HEK293 (cell line): ENCODE measurements around the gene LDLRAD3.

Experiments
- CTCF ChIA-PET: fragments of 350-600 bp; formaldehyde crosslinking; extraction: SDS; loops from one replicate; lab custom pipeline; 2021; ENCODE audit warnings: antibody characterized with exemption; lab: Yijun Ruan, JAX
- POLR2A ChIA-PET: fragments of 300-600 bp; formaldehyde crosslinking; extraction: SDS; loops from one replicate; lab custom pipeline; 2020; ENCODE audit warnings: antibody characterized with exemption, inconsistent platforms; lab: Yijun Ruan, JAX
- H3K27ac ChIP-seq: fragments of 200-500 bp; sonication (Bioruptor generic); 2 replicates; pipeline ENCODE4 v1.5.1; 2014; ENCODE audit warnings: low read depth, low read length, control low read depth, inconsistent platforms; ENCODE audit errors: extremely low read depth
- H3K36me3 ChIP-seq, 2 experiments: fragments of 200-500 bp in 1 of 2; sonication (Bioruptor generic) in 1 of 2; 1 replicate in 1 of 2; 2 replicates in 1 of 2; pipeline ENCODE4 v1.5.1; 2014 to 2017; ENCODE audit warnings: inconsistent platforms in 2 of 2, low read length in 2 of 2; ENCODE audit not compliant: control insufficient read depth in 2 of 2, insufficient read depth in 1 of 2
- H3K4me1 ChIP-seq: fragments of 200-500 bp; sonication (Bioruptor generic); 2 replicates; pipeline ENCODE4 v1.5.1; 2014; ENCODE audit warnings: mild to moderate bottlenecking, low read length, inconsistent platforms; ENCODE audit not compliant: control insufficient read depth, insufficient read depth
- H3K4me3 ChIP-seq: 2 replicates; pipeline ENCODE4 v1.5.1; 2011; ENCODE audit warnings: low read depth, mild to moderate bottlenecking, control low read depth, low read length, moderate library complexity
- H3K9me3 ChIP-seq: fragments of 200-500 bp; sonication (Bioruptor generic); 2 replicates; pipeline ENCODE4 v1.5.1; 2014; ENCODE audit warnings: low read depth, low read length, inconsistent platforms; ENCODE audit not compliant: control insufficient read depth, insufficient read depth
- GLI2 ChIP-seq: fragments of 450-650 bp; formaldehyde crosslinking; IDR thresholded peaks from 2 replicates; pipeline ENCODE4; 2017; ENCODE audit warnings: missing biosample characterization, missing genetic modification characterization, low read depth, borderline replicate concordance
- KLF1 ChIP-seq: fragments of 450-650 bp; formaldehyde crosslinking; IDR thresholded peaks from 2 replicates; pipeline ENCODE4 v1.5.1; 2016; ENCODE audit warnings: missing biosample characterization, missing genetic modification characterization
- KLF8 ChIP-seq: fragments of 450-650 bp; formaldehyde crosslinking; IDR thresholded peaks from 2 replicates; pipeline ENCODE4 v1.5.1; 2016; ENCODE audit warnings: missing biosample characterization, missing genetic modification characterization
- PATZ1 ChIP-seq: fragments of 450-650 bp; formaldehyde crosslinking; IDR thresholded peaks from 2 replicates; pipeline ENCODE4 v1.5.1; 2016; ENCODE audit warnings: missing biosample characterization, missing genetic modification characterization
- PRDM1 ChIP-seq: fragments of 450-650 bp; formaldehyde crosslinking; IDR thresholded peaks from 2 replicates; pipeline ENCODE4; 2016; ENCODE audit warnings: missing biosample characterization, missing genetic modification characterization
- RBAK ChIP-seq: fragments of 450-650 bp; formaldehyde crosslinking; IDR thresholded peaks from 2 replicates; pipeline ENCODE4 v1.5.1; 2016; ENCODE audit warnings: missing biosample characterization, missing genetic modification characterization
- SP2 ChIP-seq: fragments of 450-650 bp; formaldehyde crosslinking; IDR thresholded peaks from 2 replicates; pipeline ENCODE4 v1.5.1; 2016; ENCODE audit warnings: missing biosample characterization, missing genetic modification characterization
- ZBTB21 ChIP-seq: fragments of 450-650 bp; formaldehyde crosslinking; IDR thresholded peaks from 2 replicates; pipeline ENCODE4 v1.5.1; 2017; ENCODE audit warnings: missing biosample characterization, missing genetic modification characterization
- ZBTB44 ChIP-seq: fragments of 450-650 bp; IDR thresholded peaks from 2 replicates; pipeline ENCODE4 v1.5.1; 2018; ENCODE audit warnings: missing biosample characterization, mild to moderate bottlenecking, missing genetic modification characterization
- ZBTB8A ChIP-seq: fragments of 450-650 bp; formaldehyde crosslinking; IDR thresholded peaks from 2 replicates; pipeline ENCODE4 v1.5.1; 2016; ENCODE audit warnings: missing biosample characterization, missing genetic modification characterization
- ZNF202 ChIP-seq: fragments of 450-650 bp; formaldehyde crosslinking; IDR thresholded peaks from 2 replicates; pipeline ENCODE4 v1.5.1; 2016; ENCODE audit warnings: missing biosample characterization, missing genetic modification characterization, borderline replicate concordance
- ZNF24 ChIP-seq: fragments of 450-650 bp; formaldehyde crosslinking; IDR thresholded peaks from 2 replicates; pipeline ENCODE4 v1.5.1; 2016; ENCODE audit warnings: missing biosample characterization, missing genetic modification characterization
- ZNF292 ChIP-seq: fragments of 450-650 bp; formaldehyde crosslinking; IDR thresholded peaks from 2 replicates; pipeline ENCODE4 v1.5.1; 2016; ENCODE audit warnings: low read depth, missing biosample characterization, missing genetic modification characterization, borderline replicate concordance
- ZNF324 ChIP-seq: fragments of 450-650 bp; formaldehyde crosslinking; IDR thresholded peaks from 2 replicates; pipeline ENCODE4 v1.5.1; 2016; ENCODE audit warnings: missing biosample characterization, missing genetic modification characterization
- ZNF426 ChIP-seq: fragments of 450-650 bp; formaldehyde crosslinking; IDR thresholded peaks from 2 replicates; pipeline ENCODE4 v1.5.1; 2017; ENCODE audit warnings: missing biosample characterization, missing genetic modification characterization, mild to moderate bottlenecking, inconsistent platforms, moderate library complexity
- ZNF521 ChIP-seq: fragments of 450-650 bp; formaldehyde crosslinking; IDR thresholded peaks from 2 replicates; pipeline ENCODE4 v1.5.1; 2017; ENCODE audit warnings: missing biosample characterization, mild to moderate bottlenecking, missing genetic modification characterization
- ZNF529 ChIP-seq: fragments of 450-650 bp; formaldehyde crosslinking; IDR thresholded peaks from 2 replicates; pipeline ENCODE4 v1.5.1; 2017; ENCODE audit warnings: missing genetic modification characterization, missing biosample characterization; ENCODE audit not compliant: insufficient replicate concordance
- ZNF610 ChIP-seq: fragments of 450-650 bp; formaldehyde crosslinking; IDR thresholded peaks from 2 replicates; pipeline ENCODE4 v1.5.1; 2016; ENCODE audit warnings: missing biosample characterization, missing genetic modification characterization, borderline replicate concordance
- ZNF621 ChIP-seq: fragments of 450-650 bp; formaldehyde crosslinking; IDR thresholded peaks from 2 replicates; pipeline ENCODE4 v1.5.1; 2017; ENCODE audit warnings: missing biosample characterization, missing genetic modification characterization
- ZNF626 ChIP-seq: fragments of 450-650 bp; sonication (Bioruptor Pico); formaldehyde crosslinking; IDR thresholded peaks from 2 replicates; pipeline ENCODE4 v1.5.1; 2018; ENCODE audit warnings: missing biosample characterization, missing genetic modification characterization, inconsistent platforms
- ZNF704 ChIP-seq: fragments of 450-650 bp; formaldehyde crosslinking; IDR thresholded peaks from 2 replicates; pipeline ENCODE4 v1.5.1; 2016; ENCODE audit warnings: missing biosample characterization, missing genetic modification characterization
- ZNF76 ChIP-seq: fragments of 450-650 bp; formaldehyde crosslinking; IDR thresholded peaks from 2 replicates; pipeline ENCODE4; 2016; ENCODE audit warnings: low read depth, missing biosample characterization, missing genetic modification characterization, borderline replicate concordance
- ZNF768 ChIP-seq: fragments of 450-650 bp; formaldehyde crosslinking; IDR thresholded peaks from 2 replicates; pipeline ENCODE4 v1.5.1; 2018; ENCODE audit warnings: missing biosample characterization, mild to moderate bottlenecking, missing genetic modification characterization
- ZNF776 ChIP-seq: fragments of 450-650 bp; formaldehyde crosslinking; IDR thresholded peaks from 2 replicates; pipeline ENCODE4 v1.5.0; 2017; ENCODE audit warnings: missing biosample characterization, missing genetic modification characterization, borderline replicate concordance
- ZNF791 ChIP-seq: fragments of 450-650 bp; formaldehyde crosslinking; IDR thresholded peaks from 2 replicates; pipeline ENCODE4 v1.5.1; 2016; ENCODE audit warnings: missing biosample characterization, missing genetic modification characterization
- ZSCAN4 ChIP-seq: fragments of 450-650 bp; formaldehyde crosslinking; IDR thresholded peaks from 2 replicates; pipeline ENCODE4 v1.5.1; 2017; ENCODE audit warnings: missing biosample characterization, missing genetic modification characterization

The LDLRAD3 gene

GRCh38 chr11:36193290-36193619 lies 249.4 kb downstream of the LDLRAD3 start:
- H3K36me3 ChIP-seq: peaks cover 0 to under 1% of the 10 kb centered on the region in 2 experiments; a peak in 1 of 3 replicates
- CTCF ChIA-PET: no interaction called here
- H3K4me1 ChIP-seq: no peaks in the 10 kb centered on the region
- H3K27ac ChIP-seq: no peak overlapping the region
- no peak for TF ChIP-seq ZNF529 (tag by site-specific recombination)
- TF ChIP-seq ZNF76: no peak
- no peak overlapping the region for H3K4me3 ChIP-seq
- H3K9me3 ChIP-seq: no peaks in the 10 kb centered on the region
- POLR2A ChIA-PET: no interaction called here

GRCh38 chr11:36193721-36194120 lies 249.9 kb downstream of the LDLRAD3 start:
- H3K4me3 ChIP-seq: no peak overlapping the region
- H3K36me3 ChIP-seq: peaks cover 0 to 3% of the 10 kb centered on the region in 2 experiments; a peak in 1 of 3 replicates
- no peak overlapping the region for H3K27ac ChIP-seq
- no peaks in the 10 kb centered on the region for H3K4me1 ChIP-seq
- ChIA-PET POLR2A (no interaction called here), CTCF (interaction anchor here (1.0 kb wide), 1 partner anchor 28 kb away, joined by 3 read pairs; no protein-coding TSS in a partner anchor)
- H3K9me3 ChIP-seq: no peaks in the 10 kb centered on the region
- TF ChIP-seq ZNF521 (tag by site-specific recombination) (no peak), ZNF292 (tag by site-specific recombination) (no peak), ZNF426 (no peak), ZBTB21 (tag by site-specific recombination) (no peak), PATZ1 (tag by site-specific recombination) (no peak), PRDM1 (no peak), KLF8 (tag by site-specific recombination) (no peak), ZNF610 (no peak)

- CTCF ChIA-PET: interaction anchor here (0.6 kb wide), 1 partner anchor 47 kb away, joined by 3 read pairs; no protein-coding TSS in a partner anchor
These were observed 251.9 kb downstream of the LDLRAD3 start for GRCh38 chr11:36195496-36196354.

More at GRCh38 chr11:36195496-36196354, 251.9 kb downstream of the LDLRAD3 start:
- no peaks in the 10 kb centered on the region for H3K4me1 ChIP-seq
- no peak for TF ChIP-seq ZNF621 (tag by site-specific recombination)
- no peak for TF ChIP-seq ZNF324 (tag by site-specific recombination)
- no peak for TF ChIP-seq KLF1 (tag by site-specific recombination)
- TF ChIP-seq ZNF776: no peak
- no peak for TF ChIP-seq ZBTB44 (tag by site-specific recombination)
- no peak for TF ChIP-seq RBAK (tag by site-specific recombination)
- no peak for TF ChIP-seq SP2 (tag by site-specific recombination)
- no peak for TF ChIP-seq ZNF704 (tag by site-specific recombination)
- TF ChIP-seq ZNF791 (tag by site-specific recombination): no peak
- no peak for TF ChIP-seq ZNF768 (tag by site-specific recombination)
- TF ChIP-seq ZNF24 (tag by site-specific recombination): no peak
- TF ChIP-seq ZSCAN4: no peak
- no peak for TF ChIP-seq ZNF202 (tag by site-specific recombination)
- no peak for TF ChIP-seq GLI2 (tag by site-specific recombination)
- TF ChIP-seq ZNF610: no peak
- no peak for TF ChIP-seq ZBTB8A (tag by site-specific recombination)
- TF ChIP-seq ZNF626: no peak
- H3K27ac ChIP-seq: no peak overlapping the region
- H3K4me3 ChIP-seq: no peak overlapping the region
- no peaks in the 10 kb centered on the region for H3K9me3 ChIP-seq
- POLR2A ChIA-PET: no interaction called here
- H3K36me3 ChIP-seq: peaks cover 0 to 3% of the 10 kb centered on the region in 2 experiments; a peak in 1 of 3 replicates
